Testis (tissue), 2 donors: ENCODE results near the gene MATN1.

Experiments
- POLR2A ChIP-seq: fragments of 450-650 bp; IDR thresholded peaks from one replicate; pipeline ENCODE4 v1.6.1; 2017; ENCODE audit warnings: antibody characterized with exemption, mild to moderate bottlenecking, moderate library complexity
- TF ChIP-seq, protein P1 (sequence below), 3 experiments: fragments of 450-650 bp in 2 of 3; fragments of 200-600 bp in 1 of 3; sonication (generic) in 1 of 3; IDR thresholded peaks; one replicate each; pipeline ENCODE4 v1.5.1; 2016 to 2019; ENCODE audit warnings: antibody characterized with exemption in 3 of 3, mild to moderate bottlenecking in 2 of 3, moderate library complexity in 1 of 3

DNA sequence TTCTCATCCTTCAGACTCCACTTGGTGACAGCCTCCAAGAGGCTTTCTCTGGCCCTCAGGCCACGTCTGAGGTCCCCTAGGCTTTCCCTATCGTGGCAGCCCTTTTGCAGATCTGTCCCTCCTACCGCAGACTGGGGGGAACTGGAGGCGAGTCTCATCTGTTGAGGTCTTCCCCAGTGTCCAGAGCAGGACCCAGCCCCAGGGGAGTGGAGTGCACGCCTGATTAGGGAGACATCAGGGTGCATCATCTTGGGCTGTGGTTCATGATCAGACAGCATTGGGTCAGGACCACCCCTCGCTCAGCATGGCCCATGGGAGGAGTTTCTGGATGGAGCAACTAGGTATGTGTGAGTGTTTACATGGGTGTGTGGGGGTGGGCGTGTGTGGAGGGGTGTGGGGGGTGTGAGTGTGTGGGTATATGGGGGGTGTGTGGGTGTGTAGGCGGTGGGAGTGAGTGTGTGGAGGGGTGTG, 8.5 kb upstream of the MATN1 start:
- TF ChIP-seq, protein P1, sequence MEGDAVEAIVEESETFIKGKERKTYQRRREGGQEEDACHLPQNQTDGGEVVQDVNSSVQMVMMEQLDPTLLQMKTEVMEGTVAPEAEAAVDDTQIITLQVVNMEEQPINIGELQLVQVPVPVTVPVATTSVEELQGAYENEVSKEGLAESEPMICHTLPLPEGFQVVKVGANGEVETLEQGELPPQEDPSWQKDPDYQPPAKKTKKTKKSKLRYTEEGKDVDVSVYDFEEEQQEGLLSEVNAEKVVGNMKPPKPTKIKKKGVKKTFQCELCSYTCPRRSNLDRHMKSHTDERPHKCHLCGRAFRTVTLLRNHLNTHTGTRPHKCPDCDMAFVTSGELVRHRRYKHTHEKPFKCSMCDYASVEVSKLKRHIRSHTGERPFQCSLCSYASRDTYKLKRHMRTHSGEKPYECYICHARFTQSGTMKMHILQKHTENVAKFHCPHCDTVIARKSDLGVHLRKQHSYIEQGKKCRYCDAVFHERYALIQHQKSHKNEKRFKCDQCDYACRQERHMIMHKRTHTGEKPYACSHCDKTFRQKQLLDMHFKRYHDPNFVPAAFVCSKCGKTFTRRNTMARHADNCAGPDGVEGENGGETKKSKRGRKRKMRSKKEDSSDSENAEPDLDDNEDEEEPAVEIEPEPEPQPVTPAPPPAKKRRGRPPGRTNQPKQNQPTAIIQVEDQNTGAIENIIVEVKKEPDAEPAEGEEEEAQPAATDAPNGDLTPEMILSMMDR (IDR thresholded peaks at IDR 0.05), result no peak
- TF ChIP-seq POLR2A, result no peak
